ENCODE results near the gene TBC1D22B. TPM values are rescaled to one million over a fixed set of nuclear protein-coding genes. Genes with fewer than 3 reads are reported as not detected.
A peak's percentile ranks its signal among the peaks of the same experiment; 100 is the strongest.

Gene TBC1D22B
- total RNA-seq, 2 experiments from 2014 or later: 12.1 to 12.3 TPM

DNA sequence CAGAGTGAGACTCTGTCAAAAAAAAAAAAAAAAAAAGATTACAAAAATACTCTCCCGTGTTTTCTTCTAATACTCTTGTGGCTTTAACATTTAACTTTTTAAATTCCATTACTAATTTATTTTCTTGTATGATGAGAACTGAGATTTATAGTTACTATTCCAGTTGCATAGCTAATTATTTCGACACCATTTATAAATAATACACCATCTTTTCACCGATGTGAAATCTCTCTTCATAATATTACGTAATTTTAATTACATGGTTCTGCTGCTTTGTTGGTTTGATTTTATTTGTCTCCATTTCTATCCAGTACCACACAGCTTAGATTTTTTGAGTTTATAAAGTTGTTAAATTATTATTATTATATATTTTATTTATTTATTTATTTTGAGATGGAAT is 42.4 kb downstream of the TBC1D22B start:
- DNase-seq: no peak
- POLR2A ChIA-PET: no interaction called here
- CTCF ChIA-PET: interaction anchor here (1.0 to 5.1 kb wide), 4 partner anchors 12 to 281 kb away, joined by 3 to 27 read pairs (median 6); no protein-coding TSS in a partner anchor
- H3K27me3 Mint-ChIP-seq: no peaks in the 10 kb centered on the region
- intact Hi-C loops (cut with micrococcal nuclease): no loop called here
- H3K27ac Mint-ChIP-seq: no peak overlapping the region
- no peak for ATAC-seq
- no peaks in the 10 kb centered on the region for H3K9me3 Mint-ChIP-seq
- no peak overlapping the region for H3K4me3 Mint-ChIP-seq
- no peaks in the 10 kb centered on the region for H3K4me1 Mint-ChIP-seq (ENCODE audit: low read depth)
- H3K36me3 Mint-ChIP-seq (ENCODE audit: low read depth): peaks cover 18% of the 10 kb centered on the region
- TF ChIP-seq, protein P1, sequence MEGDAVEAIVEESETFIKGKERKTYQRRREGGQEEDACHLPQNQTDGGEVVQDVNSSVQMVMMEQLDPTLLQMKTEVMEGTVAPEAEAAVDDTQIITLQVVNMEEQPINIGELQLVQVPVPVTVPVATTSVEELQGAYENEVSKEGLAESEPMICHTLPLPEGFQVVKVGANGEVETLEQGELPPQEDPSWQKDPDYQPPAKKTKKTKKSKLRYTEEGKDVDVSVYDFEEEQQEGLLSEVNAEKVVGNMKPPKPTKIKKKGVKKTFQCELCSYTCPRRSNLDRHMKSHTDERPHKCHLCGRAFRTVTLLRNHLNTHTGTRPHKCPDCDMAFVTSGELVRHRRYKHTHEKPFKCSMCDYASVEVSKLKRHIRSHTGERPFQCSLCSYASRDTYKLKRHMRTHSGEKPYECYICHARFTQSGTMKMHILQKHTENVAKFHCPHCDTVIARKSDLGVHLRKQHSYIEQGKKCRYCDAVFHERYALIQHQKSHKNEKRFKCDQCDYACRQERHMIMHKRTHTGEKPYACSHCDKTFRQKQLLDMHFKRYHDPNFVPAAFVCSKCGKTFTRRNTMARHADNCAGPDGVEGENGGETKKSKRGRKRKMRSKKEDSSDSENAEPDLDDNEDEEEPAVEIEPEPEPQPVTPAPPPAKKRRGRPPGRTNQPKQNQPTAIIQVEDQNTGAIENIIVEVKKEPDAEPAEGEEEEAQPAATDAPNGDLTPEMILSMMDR (IDR thresholded peaks at IDR 0.05): no peak

DNA sequence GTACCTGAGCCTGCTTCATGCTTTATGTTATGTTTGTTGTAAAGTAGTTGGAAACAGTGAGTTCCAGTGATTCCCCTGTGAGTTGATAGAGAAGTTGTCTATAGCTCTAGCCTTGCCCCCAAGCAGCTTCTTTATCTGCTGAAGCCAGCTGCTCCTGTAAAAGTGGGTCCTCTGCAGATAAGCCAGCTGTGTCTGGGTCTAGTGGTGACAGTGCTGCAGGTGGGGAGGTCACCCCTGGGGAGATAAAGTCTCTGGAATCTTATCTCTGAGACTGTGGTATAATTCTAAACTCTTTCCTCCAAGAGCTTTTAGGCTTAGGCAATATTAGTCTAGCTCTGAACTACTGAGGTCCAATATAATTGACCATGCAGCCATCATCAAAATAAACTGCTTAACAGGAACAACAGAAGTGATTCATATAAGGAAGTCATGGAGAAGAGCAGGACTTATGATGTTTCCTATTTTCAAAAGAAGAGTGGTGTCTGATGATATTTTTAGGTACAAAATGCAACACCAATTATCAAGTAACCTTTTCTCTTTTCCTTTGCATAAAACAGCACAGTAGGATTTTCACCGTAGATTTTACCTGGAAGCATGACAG is 44.6 kb downstream of the TBC1D22B start:
- Mint-ChIP-seq H3K36me3 (ENCODE audit: low read depth) (peaks cover 11% of the 10 kb centered on the region), H3K4me3 (no peak overlapping the region)
- intact Hi-C loops (cut with micrococcal nuclease): no loop called here

DNA sequence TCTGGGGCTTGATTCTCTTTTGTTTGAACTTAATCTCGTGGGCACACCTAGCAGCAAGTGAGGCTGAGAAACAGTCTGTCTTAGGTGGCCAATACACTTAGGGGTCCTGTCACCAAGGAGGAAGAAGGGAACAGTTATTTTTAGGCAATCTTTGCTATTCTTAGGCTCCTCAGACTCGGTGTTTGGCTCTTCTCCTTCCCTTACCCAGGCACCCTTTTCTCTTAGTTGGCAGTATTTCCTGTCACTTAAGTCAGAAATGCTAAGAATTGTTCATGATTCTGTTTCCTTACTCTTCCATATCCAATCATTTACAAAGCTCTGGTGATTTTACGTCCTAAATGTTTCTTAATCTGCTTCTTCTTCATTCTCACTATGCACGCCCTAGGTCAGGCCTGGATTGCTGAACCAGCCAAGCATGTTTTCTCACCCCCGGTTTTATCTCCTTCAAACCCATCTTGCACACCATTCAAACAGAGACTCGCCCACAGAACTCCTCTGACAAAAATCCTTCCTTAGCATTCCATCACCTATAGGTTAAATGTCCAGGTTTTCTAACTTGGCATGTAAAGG is 45.6 kb downstream of the TBC1D22B start:
- Mint-ChIP-seq H3K27me3 (no peaks in the 10 kb centered on the region), H3K4me1 (ENCODE audit: low read depth) (no peaks in the 10 kb centered on the region), H3K27ac (no peak overlapping the region)

More for the DNA sequence above, 44.6 kb downstream of the TBC1D22B start:
- Mint-ChIP-seq H3K27ac (no peak overlapping the region), H3K9me3 (no peaks in the 10 kb centered on the region), H3K27me3 (no peaks in the 10 kb centered on the region), H3K4me1 (ENCODE audit: low read depth) (no peaks in the 10 kb centered on the region)
- ChIA-PET POLR2A (no interaction called here), CTCF (interaction anchor here (0.8 to 1.6 kb wide), 5 partner anchors 13 to 280 kb away, joined by 3 to 5 read pairs (median 4); no protein-coding TSS in a partner anchor)
- DNase-seq (no peak), ATAC-seq (no peak)
- TF ChIP-seq, protein P1 (IDR thresholded peaks at IDR 0.05): no peak

DNA sequence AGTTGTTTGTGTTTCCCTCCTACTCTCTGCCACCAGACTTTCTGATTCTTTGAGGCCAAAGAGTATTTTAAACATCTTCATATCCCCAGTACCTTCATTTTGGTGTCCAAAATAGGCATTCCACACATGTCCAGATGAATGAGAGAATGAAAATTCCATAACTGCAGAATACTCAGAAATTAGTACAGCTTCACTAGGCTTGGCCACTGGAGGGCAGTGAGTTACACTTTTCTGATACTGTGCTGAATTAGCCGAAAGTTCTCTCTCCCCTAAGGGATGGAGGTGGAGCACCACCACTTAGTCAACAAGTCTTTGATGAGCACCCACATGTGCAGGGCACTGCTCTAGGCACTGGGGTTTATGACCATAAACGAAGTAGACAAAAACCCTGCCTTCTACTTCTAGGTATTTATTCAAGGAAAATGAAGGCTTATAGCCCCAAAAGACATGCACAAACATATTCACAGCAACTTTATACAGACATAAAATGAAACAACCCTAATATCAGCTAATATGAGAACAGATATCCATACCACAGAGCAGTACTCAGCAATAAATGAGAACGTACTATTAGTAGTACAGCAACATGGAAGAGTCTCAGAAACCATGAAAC is 46.4 kb downstream of the TBC1D22B start:
- no peak overlapping the region for H3K4me3 Mint-ChIP-seq
- H3K9me3 Mint-ChIP-seq: no peaks in the 10 kb centered on the region
- ATAC-seq: peak; percentile 84
- H3K27ac Mint-ChIP-seq: peak overlapping the region; percentile 30
- ChIA-PET POLR2A (interaction anchor here (1.0 kb wide), 1 partner anchor 64 kb away, joined by 3 read pairs; no protein-coding TSS in a partner anchor), CTCF (interaction anchor here (1.3 to 2.7 kb wide), 5 partner anchors 10 to 31 kb away, joined by 3 to 14 read pairs (median 5); no protein-coding TSS in a partner anchor)
- intact Hi-C loops (cut with micrococcal nuclease): no loop called here
- H3K4me1 Mint-ChIP-seq (ENCODE audit: low read depth): no peaks in the 10 kb centered on the region
- DNase-seq: peak; percentile 32
- peaks cover 4% of the 10 kb centered on the region for H3K36me3 Mint-ChIP-seq (ENCODE audit: low read depth)
- no peaks in the 10 kb centered on the region for H3K27me3 Mint-ChIP-seq
- TF ChIP-seq, protein P1 (IDR thresholded peaks at IDR 0.05): peak; percentile 65

More for the DNA sequence above, 45.6 kb downstream of the TBC1D22B start:
- no peak for DNase-seq
- H3K36me3 Mint-ChIP-seq (ENCODE audit: low read depth): peaks cover 4% of the 10 kb centered on the region
- POLR2A ChIA-PET: no interaction called here
- intact Hi-C loops (cut with micrococcal nuclease): no loop called here
- ATAC-seq: no peak
- TF ChIP-seq, protein P1 (IDR thresholded peaks at IDR 0.05): no peak
- no peaks in the 10 kb centered on the region for H3K9me3 Mint-ChIP-seq
- no peak overlapping the region for H3K4me3 Mint-ChIP-seq
- CTCF ChIA-PET: interaction anchor here (1.2 to 2.7 kb wide), 8 partner anchors 10 to 281 kb away, joined by 3 to 14 read pairs (median 4); no protein-coding TSS in a partner anchor
